Measurements from ENCODE around the gene LDHD. TPM values are rescaled to one million over a fixed set of nuclear protein-coding genes. Genes with fewer than 3 reads are reported as not detected.

LDHD gene
- total RNA-seq, 4 donors from 2014 or later: 2.5 to 37.0 (median 22.4) TPM

GRCh38 chr16:75089486-75090202 lies 26.9 kb downstream of the LDHD start:
- Histone ChIP-seq H3K27ac (no peak overlapping the region), H3K4me3 (no peak overlapping the region), H3K4me1 (peaks cover 0 to 30% (median 0%) of the 10 kb centered on the region in 4 donors), H3K9me3 (no peaks in the 10 kb centered on the region), H3K36me3 (peaks cover 0 to 6% (median 0%) of the 10 kb centered on the region in 3 donors), H3K27me3 (no peaks in the 10 kb centered on the region)
- no peak for TF ChIP-seq POLR2A (IDR thresholded peaks at IDR 0.05)
- TF ChIP-seq, protein P1, sequence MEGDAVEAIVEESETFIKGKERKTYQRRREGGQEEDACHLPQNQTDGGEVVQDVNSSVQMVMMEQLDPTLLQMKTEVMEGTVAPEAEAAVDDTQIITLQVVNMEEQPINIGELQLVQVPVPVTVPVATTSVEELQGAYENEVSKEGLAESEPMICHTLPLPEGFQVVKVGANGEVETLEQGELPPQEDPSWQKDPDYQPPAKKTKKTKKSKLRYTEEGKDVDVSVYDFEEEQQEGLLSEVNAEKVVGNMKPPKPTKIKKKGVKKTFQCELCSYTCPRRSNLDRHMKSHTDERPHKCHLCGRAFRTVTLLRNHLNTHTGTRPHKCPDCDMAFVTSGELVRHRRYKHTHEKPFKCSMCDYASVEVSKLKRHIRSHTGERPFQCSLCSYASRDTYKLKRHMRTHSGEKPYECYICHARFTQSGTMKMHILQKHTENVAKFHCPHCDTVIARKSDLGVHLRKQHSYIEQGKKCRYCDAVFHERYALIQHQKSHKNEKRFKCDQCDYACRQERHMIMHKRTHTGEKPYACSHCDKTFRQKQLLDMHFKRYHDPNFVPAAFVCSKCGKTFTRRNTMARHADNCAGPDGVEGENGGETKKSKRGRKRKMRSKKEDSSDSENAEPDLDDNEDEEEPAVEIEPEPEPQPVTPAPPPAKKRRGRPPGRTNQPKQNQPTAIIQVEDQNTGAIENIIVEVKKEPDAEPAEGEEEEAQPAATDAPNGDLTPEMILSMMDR (IDR thresholded peaks at IDR 0.05): no peak
- no peak for DNase-seq

DNA sequence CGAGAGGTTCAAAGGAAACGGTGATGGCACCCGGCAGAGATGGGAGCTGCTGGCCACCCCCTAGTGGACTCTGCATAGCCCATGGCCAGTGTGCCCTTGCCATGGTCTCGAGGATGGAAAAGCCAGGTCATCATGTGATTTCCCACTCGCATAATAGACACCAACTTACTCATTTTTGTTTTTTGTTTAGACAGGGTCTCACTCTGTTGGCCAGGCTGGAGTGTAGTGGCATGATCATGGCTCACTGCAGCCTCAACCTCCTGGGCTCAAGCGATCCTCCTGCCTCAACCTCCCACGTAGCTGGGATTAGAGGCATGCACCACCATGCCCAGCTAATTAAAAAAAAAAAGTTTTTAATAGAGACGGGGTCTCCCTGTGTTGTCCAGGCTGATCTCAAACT lies 27.6 kb downstream of the LDHD start:
- no peak overlapping the region for H3K4me3 ChIP-seq
- H3K4me1 ChIP-seq: peaks cover 0 to 29% (median 0%) of the 10 kb centered on the region in 4 donors
- TF ChIP-seq, protein P1 (IDR thresholded peaks at IDR 0.05): no peak
- TF ChIP-seq POLR2A (IDR thresholded peaks at IDR 0.05): no peak
- no peaks in the 10 kb centered on the region for H3K27me3 ChIP-seq
- H3K36me3 ChIP-seq: no peaks in the 10 kb centered on the region
- H3K9me3 ChIP-seq: no peaks in the 10 kb centered on the region
- no peak overlapping the region for H3K27ac ChIP-seq
- no peak for DNase-seq

DNA sequence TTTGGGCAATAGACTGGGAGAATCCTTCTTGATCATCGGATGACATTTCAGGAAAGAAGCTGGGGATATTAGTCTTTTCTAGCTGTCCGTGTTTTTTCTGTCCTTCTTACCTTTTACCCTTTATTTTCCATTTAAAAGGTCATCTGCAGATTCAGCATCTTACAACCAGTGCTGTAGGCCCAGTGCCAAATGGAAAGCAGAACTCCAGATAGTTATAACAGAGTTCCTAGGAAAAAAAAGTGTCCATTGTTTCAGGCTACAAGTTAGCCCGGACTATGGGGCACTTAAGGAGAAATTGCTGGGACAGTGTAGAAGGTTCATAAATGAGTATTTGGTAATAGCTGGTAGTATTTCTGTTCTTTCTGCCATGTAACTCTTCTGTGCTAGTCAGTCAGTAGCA lies 28.4 kb downstream of the LDHD start:
- H3K36me3 ChIP-seq: no peaks in the 10 kb centered on the region
- H3K4me1 ChIP-seq: peaks cover 0 to 22% (median 0%) of the 10 kb centered on the region in 4 donors
- no peak overlapping the region for H3K4me3 ChIP-seq
- no peak for DNase-seq
- no peak overlapping the region for H3K27ac ChIP-seq
- TF ChIP-seq POLR2A (IDR thresholded peaks at IDR 0.05): no peak
- TF ChIP-seq, protein P1 (IDR thresholded peaks at IDR 0.05): no peak
- no peaks in the 10 kb centered on the region for H3K27me3 ChIP-seq
- no peaks in the 10 kb centered on the region for H3K9me3 ChIP-seq

- H3K36me3 ChIP-seq: no peaks in the 10 kb centered on the region
- DNase-seq: no peak
- no peak overlapping the region for H3K4me3 ChIP-seq
- H3K4me1 ChIP-seq: peaks cover 0 to 20% (median 0%) of the 10 kb centered on the region in 4 donors
- TF ChIP-seq, protein P1 (IDR thresholded peaks at IDR 0.05): no peak
- no peak for TF ChIP-seq POLR2A (IDR thresholded peaks at IDR 0.05)
- H3K27ac ChIP-seq: peak overlapping the region in 3 of 4 donors; percentile 4 to 56 (median 55)
- H3K9me3 ChIP-seq: no peaks in the 10 kb centered on the region
- no peaks in the 10 kb centered on the region for H3K27me3 ChIP-seq
These were observed 29.1 kb downstream of the LDHD start for GRCh38 chr16:75087375-75087979.

DNA sequence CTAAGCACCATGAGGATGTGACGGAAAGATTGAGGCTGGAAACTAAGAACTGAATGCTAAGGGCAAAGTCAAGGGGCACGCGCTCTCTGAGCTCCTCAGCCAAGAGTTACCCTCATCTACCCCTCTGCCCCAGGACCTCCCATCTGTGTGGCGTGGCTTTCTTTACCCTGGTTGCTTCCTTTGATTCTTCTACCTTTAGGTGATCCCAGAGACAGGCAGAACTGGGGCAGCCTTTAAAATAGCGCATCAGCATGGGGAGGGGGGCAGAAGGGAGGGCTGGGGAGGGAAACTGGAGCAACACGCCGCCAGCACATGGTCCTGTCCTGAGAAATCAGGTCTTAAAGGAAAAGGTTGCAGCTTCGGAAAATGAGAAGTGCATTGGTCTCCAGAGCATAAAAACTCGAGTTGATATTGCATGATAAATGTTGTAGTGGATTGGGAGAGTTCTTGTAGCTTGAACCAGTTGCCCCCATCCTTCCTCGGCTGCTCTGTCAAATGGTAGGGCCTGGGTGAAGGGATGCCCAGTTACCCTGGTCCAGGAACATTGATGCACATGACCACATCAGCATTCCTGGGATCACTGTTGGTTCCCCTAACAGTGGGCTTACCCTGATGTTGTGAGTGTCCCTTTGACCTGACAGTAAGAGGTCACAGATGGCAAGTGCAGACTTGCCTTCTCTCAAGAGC lies 29.7 kb downstream of the LDHD start:
- no peak for DNase-seq
- TF ChIP-seq, protein P1 (IDR thresholded peaks at IDR 0.05): no peak
- TF ChIP-seq POLR2A (IDR thresholded peaks at IDR 0.05): no peak
- Histone ChIP-seq H3K9me3 (no peaks in the 10 kb centered on the region), H3K27ac (peak overlapping the region in 3 of 4 donors; percentile 3 to 55 (median 8)), H3K36me3 (no peaks in the 10 kb centered on the region), H3K4me3 (no peak overlapping the region), H3K4me1 (peaks cover 0 to 20% (median 0%) of the 10 kb centered on the region in 4 donors), H3K27me3 (no peaks in the 10 kb centered on the region)

All from Peyer's patch (tissue), 4 donors.